ENCODE data around the gene ZNF441.
"Not testable (repeated sequence)": the region's sequence is repeated elsewhere in the genome, so short reads cannot be mapped to it uniquely, and the experiment has no call there.

ZNF441 gene

GRCh38 chr19:11756965-11757364, 9.8 kb upstream of the ZNF441 start:
- Mint-ChIP-seq H3K27me3 (peaks cover 9% of the 10 kb centered on the region), H3K9me3 (peaks cover 23% of the 10 kb centered on the region), H3K27ac (no peak overlapping the region), H3K4me3 (no peak overlapping the region), H3K36me3 (peaks cover 2% of the 10 kb centered on the region), H3K4me1 (no peaks in the 10 kb centered on the region)
- DNase-seq (ENCODE audit: low spot score in 2 of 2) (no peak), ATAC-seq (ENCODE audit: low read depth) (no peak)

- DNase-seq (ENCODE audit: low spot score in 2 of 2), result no peak
- Mint-ChIP-seq H3K4me3 (no peak overlapping the region), H3K27ac (no peak overlapping the region), H3K9me3 (peaks cover 16% of the 10 kb centered on the region), H3K36me3 (no peaks in the 10 kb centered on the region), H3K27me3 (peaks cover 2% of the 10 kb centered on the region), H3K4me1 (no peaks in the 10 kb centered on the region)
- no peak for ATAC-seq (ENCODE audit: low read depth)
Observed at GRCh38 chr19:11759805-11760204, 7.0 kb upstream of the ZNF441 start.

GRCh38 chr19:11763117-11763516, 3.7 kb upstream of the ZNF441 start:
- ATAC-seq (ENCODE audit: low read depth) (no peak), DNase-seq (ENCODE audit: low spot score in 2 of 2) (no peak)
- peaks cover 11% of the 10 kb centered on the region for H3K4me1 Mint-ChIP-seq
- peaks cover 5% of the 10 kb centered on the region for H3K9me3 Mint-ChIP-seq
- H3K4me3 Mint-ChIP-seq, result no peak overlapping the region
- no peaks in the 10 kb centered on the region for H3K27me3 Mint-ChIP-seq
- no peaks in the 10 kb centered on the region for H3K36me3 Mint-ChIP-seq
- H3K27ac Mint-ChIP-seq, result no peak overlapping the region

GRCh38 chr19:11763611-11764010, 3.2 kb upstream of the ZNF441 start:
- Mint-ChIP-seq H3K4me1 (peaks cover 15% of the 10 kb centered on the region), H3K27ac (no peak overlapping the region), H3K36me3 (peaks cover 1% of the 10 kb centered on the region), H3K27me3 (no peaks in the 10 kb centered on the region), H3K4me3 (no peak overlapping the region), H3K9me3 (peaks cover 5% of the 10 kb centered on the region)
- DNase-seq (ENCODE audit: low spot score in 2 of 2) (no peak), ATAC-seq (ENCODE audit: low read depth) (no peak)

- Mint-ChIP-seq H3K4me3 (peak overlapping the region; percentile 99), H3K27ac (peak overlapping the region; percentile 98), H3K4me1 (peaks cover 23% of the 10 kb centered on the region), H3K27me3 (no peaks in the 10 kb centered on the region), H3K36me3 (peaks cover 26% of the 10 kb centered on the region), H3K9me3 (peaks cover 16% of the 10 kb centered on the region)
- ATAC-seq (ENCODE audit: low read depth) (peak; percentile 12), DNase-seq (ENCODE audit: low spot score in 2 of 2) (peak; percentile 23 to 38)
Observed at GRCh38 chr19:11767633-11768133, 883 bp downstream of the ZNF441 start.

GRCh38 chr19:11769995-11770394, 3.2 kb downstream of the ZNF441 start:
- ATAC-seq (ENCODE audit: low read depth), result no peak
- peaks cover 23% of the 10 kb centered on the region for H3K9me3 Mint-ChIP-seq
- H3K36me3 Mint-ChIP-seq, result peaks cover 38% of the 10 kb centered on the region
- H3K27ac Mint-ChIP-seq, result peak overlapping the region; percentile 78
- no peaks in the 10 kb centered on the region for H3K27me3 Mint-ChIP-seq
- H3K4me3 Mint-ChIP-seq, result no peak overlapping the region
- DNase-seq (ENCODE audit: low spot score in 2 of 2), result peak in 1 of 2 donors; percentile 4
- peaks cover 23% of the 10 kb centered on the region for H3K4me1 Mint-ChIP-seq

- H3K4me3 Mint-ChIP-seq; ATAC-seq (ENCODE audit: low read depth); H3K27me3 Mint-ChIP-seq; DNase-seq (ENCODE audit: low spot score in 2 of 2); H3K27ac Mint-ChIP-seq: not testable (repeated sequence)
- Mint-ChIP-seq H3K36me3 (peaks cover 45% of the 10 kb centered on the region), H3K9me3 (peaks cover 23% of the 10 kb centered on the region), H3K4me1 (peaks cover 21% of the 10 kb centered on the region)
Observed at GRCh38 chr19:11771520-11771919, 4.7 kb downstream of the ZNF441 start.

GRCh38 chr19:11776669-11777068, 9.9 kb downstream of the ZNF441 start:
- H3K4me1 Mint-ChIP-seq; H3K27ac Mint-ChIP-seq; ATAC-seq (ENCODE audit: low read depth); H3K27me3 Mint-ChIP-seq; H3K4me3 Mint-ChIP-seq; DNase-seq (ENCODE audit: low spot score in 2 of 2): not testable (repeated sequence)
- Mint-ChIP-seq H3K36me3 (peaks cover 66% of the 10 kb centered on the region), H3K9me3 (peaks cover 23% of the 10 kb centered on the region)

GRCh38 chr19:11780431-11781020, 13.7 kb downstream of the ZNF441 start:
- Mint-ChIP-seq H3K27me3 (no peaks in the 10 kb centered on the region), H3K36me3 (peaks cover 61% of the 10 kb centered on the region), H3K9me3 (peaks cover 16% of the 10 kb centered on the region), H3K27ac (no peak overlapping the region), H3K4me1 (no peaks in the 10 kb centered on the region), H3K4me3 (no peak overlapping the region)
- ATAC-seq (ENCODE audit: low read depth) (no peak), DNase-seq (ENCODE audit: low spot score in 2 of 2) (no peak)

- no peak for ATAC-seq (ENCODE audit: low read depth)
- no peaks in the 10 kb centered on the region for H3K27me3 Mint-ChIP-seq
- no peaks in the 10 kb centered on the region for H3K4me1 Mint-ChIP-seq
- H3K9me3 Mint-ChIP-seq, result peaks cover 16% of the 10 kb centered on the region
- H3K27ac Mint-ChIP-seq, result no peak overlapping the region
- H3K4me3 Mint-ChIP-seq, result no peak overlapping the region
- peaks cover 57% of the 10 kb centered on the region for H3K36me3 Mint-ChIP-seq
- no peak for DNase-seq (ENCODE audit: low spot score in 2 of 2)
Observed at GRCh38 chr19:11781295-11782057, 14.7 kb downstream of the ZNF441 start.

GRCh38 chr19:11783767-11784166, 17.0 kb downstream of the ZNF441 start:
- Mint-ChIP-seq H3K4me3 (no peak overlapping the region), H3K27ac (no peak overlapping the region), H3K9me3 (peaks cover 15% of the 10 kb centered on the region), H3K4me1 (no peaks in the 10 kb centered on the region), H3K36me3 (peaks cover 41% of the 10 kb centered on the region), H3K27me3 (no peaks in the 10 kb centered on the region)
- DNase-seq (ENCODE audit: low spot score in 2 of 2), result no peak
- no peak for ATAC-seq (ENCODE audit: low read depth)

- Mint-ChIP-seq H3K4me1 (no peaks in the 10 kb centered on the region), H3K27ac (no peak overlapping the region), H3K36me3 (peaks cover 40% of the 10 kb centered on the region), H3K4me3 (no peak overlapping the region), H3K9me3 (peaks cover 15% of the 10 kb centered on the region), H3K27me3 (no peaks in the 10 kb centered on the region)
- ATAC-seq (ENCODE audit: low read depth) (no peak), DNase-seq (ENCODE audit: low spot score in 2 of 2) (no peak)
Observed at GRCh38 chr19:11784356-11784755, 17.6 kb downstream of the ZNF441 start.

GRCh38 chr19:11787536-11787935, 20.7 kb downstream of the ZNF441 start:
- H3K9me3 Mint-ChIP-seq, result peaks cover 18% of the 10 kb centered on the region
- no peak overlapping the region for H3K27ac Mint-ChIP-seq
- no peaks in the 10 kb centered on the region for H3K27me3 Mint-ChIP-seq
- no peaks in the 10 kb centered on the region for H3K4me1 Mint-ChIP-seq
- DNase-seq (ENCODE audit: low spot score in 2 of 2), result no peak
- H3K36me3 Mint-ChIP-seq, result peaks cover 21% of the 10 kb centered on the region
- no peak for ATAC-seq (ENCODE audit: low read depth)
- H3K4me3 Mint-ChIP-seq, result no peak overlapping the region

GRCh38 chr19:11792942-11793341, 26.1 kb downstream of the ZNF441 start:
- no peak overlapping the region for H3K27ac Mint-ChIP-seq
- DNase-seq (ENCODE audit: low spot score in 2 of 2) (no peak), ATAC-seq (ENCODE audit: low read depth) (no peak)
- peaks cover 13% of the 10 kb centered on the region for H3K4me1 Mint-ChIP-seq
- no peak overlapping the region for H3K4me3 Mint-ChIP-seq
- H3K36me3 Mint-ChIP-seq, result peaks cover 7% of the 10 kb centered on the region
- H3K27me3 Mint-ChIP-seq, result no peaks in the 10 kb centered on the region
- peaks cover 13% of the 10 kb centered on the region for H3K9me3 Mint-ChIP-seq

Measured in memory B cell (primary cell).